Measurements from ENCODE around the gene ABCD2.
"Not testable (repeated sequence)": the region's sequence is repeated elsewhere in the genome, so short reads cannot be mapped to it uniquely, and the experiment has no call there.

Gene ABCD2

GRCh38 chr12:39533951-39534350, 85.7 kb downstream of the ABCD2 start:
- no peak for DNase-seq (ENCODE audit: low read depth)

- DNase-seq (ENCODE audit: low read depth), result no peak
Observed at GRCh38 chr12:39532448-39532847, 87.2 kb downstream of the ABCD2 start.

- DNase-seq (ENCODE audit: low read depth), result no peak
Observed at GRCh38 chr12:39526974-39527373, 92.6 kb downstream of the ABCD2 start.

GRCh38 chr12:39522167-39522566, 97.4 kb downstream of the ABCD2 start:
- not testable (repeated sequence) for DNase-seq (ENCODE audit: low read depth)

- no peak for DNase-seq (ENCODE audit: low read depth)
Observed at GRCh38 chr12:39510001-39510400, 109.6 kb downstream of the ABCD2 start.

- DNase-seq (ENCODE audit: low read depth), result no peak
Observed at GRCh38 chr12:39505554-39505953, 114.0 kb downstream of the ABCD2 start.

GRCh38 chr12:39505023-39505422, 114.6 kb downstream of the ABCD2 start:
- no peak for DNase-seq (ENCODE audit: low read depth)

- DNase-seq (ENCODE audit: low read depth), result no peak
Observed at GRCh38 chr12:39503439-39503838, 116.2 kb downstream of the ABCD2 start.

- no peak for DNase-seq (ENCODE audit: low read depth)
Observed at GRCh38 chr12:39502726-39503125, 116.9 kb downstream of the ABCD2 start.
